Measurements from ENCODE around the gene COA3. TPM values are rescaled to one million over a fixed set of nuclear protein-coding genes. Genes with fewer than 3 reads are reported as not detected.

COA3 gene
- polyA plus RNA-seq, 1 of the 3 experiments (the other 2 are of a cell fraction), result 103 TPM

DNA sequence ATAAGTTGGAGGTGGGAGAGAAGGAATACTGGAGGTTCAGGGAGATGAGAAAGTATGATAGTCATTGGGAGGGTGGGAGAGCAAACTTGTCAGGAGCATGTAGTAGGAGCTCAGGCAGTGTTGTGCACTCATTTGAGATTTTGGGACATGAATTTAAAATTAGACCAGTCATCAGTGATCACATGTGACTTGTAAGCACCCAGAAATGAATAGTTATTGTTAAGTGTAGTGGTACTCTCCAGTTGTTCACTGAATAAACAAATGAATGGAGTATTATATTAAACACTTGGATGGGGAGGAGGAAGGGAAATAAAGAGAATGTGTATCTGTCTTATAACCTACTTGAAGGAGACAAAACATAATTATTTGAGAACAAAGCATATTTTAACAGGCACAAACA lies 32.5 kb upstream of the COA3 start:
- Histone ChIP-seq H3K36me3 (replicated peaks in 1 of 2; ENCODE audit: control insufficient read depth in 1 of 2, insufficient read depth in 2 of 2, low read length in 1 of 2) (peaks cover 5 to 11% of the 10 kb centered on the region in 2 experiments), H3K9ac (no peak overlapping the region), H3K4me3 (ENCODE audit: low read depth in 2 of 2, low read length in 1 of 2) (no peak overlapping the region), H3K9me2 (no peaks in the 10 kb centered on the region), H3K79me2 (ENCODE audit: insufficient read depth) (peaks cover 39% of the 10 kb centered on the region), H4K20me1 (ENCODE audit: insufficient read depth) (no peaks in the 10 kb centered on the region), H2AFZ (ENCODE audit: low read depth) (no peak overlapping the region), H3K4me1 (ENCODE audit: control insufficient read depth in 1 of 2, insufficient read depth in 2 of 2, low read depth in 1 of 2, low read length in 1 of 2) (peaks cover 4 to 9% of the 10 kb centered on the region in 2 experiments; a peak in 3 of 4 replicates), H3K9me3 (no peaks in the 10 kb centered on the region), H3K4me2 (no peak overlapping the region), H3F3A (replicated peaks; ENCODE audit: insufficient read depth) (peaks cover 4% of the 10 kb centered on the region), H3K27ac (ENCODE audit: low read depth in 2 of 2, low read length in 1 of 2) (no peak overlapping the region), H3K27me3 (ENCODE audit: insufficient read depth) (no peaks in the 10 kb centered on the region)
- POLR2A ChIA-PET, result no interaction called here
- TF ChIP-seq JUND (IDR thresholded peaks at IDR 0.05) (no peak), GATA2 (CRISPR knock-in tag; IDR thresholded peaks at IDR 0.05) (no peak), TEAD4 (IDR thresholded peaks at IDR 0.05; ENCODE audit: borderline replicate concordance, insufficient read depth) (no peak), RXRA (IDR thresholded peaks at IDR 0.05; ENCODE audit: borderline replicate concordance, low read depth) (no peak), FOSL2 (IDR thresholded peaks at IDR 0.05; ENCODE audit: borderline replicate concordance, low read depth) (no peak), MEF2A (IDR thresholded peaks at IDR 0.05; ENCODE audit: borderline replicate concordance, low read depth) (no peak), RCOR1 (IDR thresholded peaks at IDR 0.05; ENCODE audit: low read length) (no peak), TAF1 (IDR thresholded peaks at IDR 0.05; ENCODE audit: borderline replicate concordance, low read depth, low read length) (no peak), YY1 (IDR thresholded peaks at IDR 0.05; ENCODE audit: low read depth) (no peak), SMC3 (IDR thresholded peaks at IDR 0.05; ENCODE audit: low read depth, low read length) (no peak), RAD21 (IDR thresholded peaks at IDR 0.05; ENCODE audit: low read length) (no peak), EZH2phosphoT487 (IDR thresholded peaks at IDR 0.05; ENCODE audit: borderline replicate concordance, low read depth) (no peak), POLR2AphosphoS5 (IDR thresholded peaks at IDR 0.05; ENCODE audit: low read depth, low read length) (no peak)
- TF ChIP-seq, protein P1, sequence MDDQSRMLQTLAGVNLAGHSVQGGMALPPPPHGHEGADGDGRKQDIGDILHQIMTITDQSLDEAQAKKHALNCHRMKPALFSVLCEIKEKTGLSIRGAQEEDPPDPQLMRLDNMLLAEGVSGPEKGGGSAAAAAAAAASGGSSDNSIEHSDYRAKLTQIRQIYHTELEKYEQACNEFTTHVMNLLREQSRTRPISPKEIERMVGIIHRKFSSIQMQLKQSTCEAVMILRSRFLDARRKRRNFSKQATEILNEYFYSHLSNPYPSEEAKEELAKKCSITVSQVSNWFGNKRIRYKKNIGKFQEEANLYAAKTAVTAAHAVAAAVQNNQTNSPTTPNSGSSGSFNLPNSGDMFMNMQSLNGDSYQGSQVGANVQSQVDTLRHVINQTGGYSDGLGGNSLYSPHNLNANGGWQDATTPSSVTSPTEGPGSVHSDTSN (IDR thresholded peaks at IDR 0.05), result no peak
- TF ChIP-seq, protein P2, sequence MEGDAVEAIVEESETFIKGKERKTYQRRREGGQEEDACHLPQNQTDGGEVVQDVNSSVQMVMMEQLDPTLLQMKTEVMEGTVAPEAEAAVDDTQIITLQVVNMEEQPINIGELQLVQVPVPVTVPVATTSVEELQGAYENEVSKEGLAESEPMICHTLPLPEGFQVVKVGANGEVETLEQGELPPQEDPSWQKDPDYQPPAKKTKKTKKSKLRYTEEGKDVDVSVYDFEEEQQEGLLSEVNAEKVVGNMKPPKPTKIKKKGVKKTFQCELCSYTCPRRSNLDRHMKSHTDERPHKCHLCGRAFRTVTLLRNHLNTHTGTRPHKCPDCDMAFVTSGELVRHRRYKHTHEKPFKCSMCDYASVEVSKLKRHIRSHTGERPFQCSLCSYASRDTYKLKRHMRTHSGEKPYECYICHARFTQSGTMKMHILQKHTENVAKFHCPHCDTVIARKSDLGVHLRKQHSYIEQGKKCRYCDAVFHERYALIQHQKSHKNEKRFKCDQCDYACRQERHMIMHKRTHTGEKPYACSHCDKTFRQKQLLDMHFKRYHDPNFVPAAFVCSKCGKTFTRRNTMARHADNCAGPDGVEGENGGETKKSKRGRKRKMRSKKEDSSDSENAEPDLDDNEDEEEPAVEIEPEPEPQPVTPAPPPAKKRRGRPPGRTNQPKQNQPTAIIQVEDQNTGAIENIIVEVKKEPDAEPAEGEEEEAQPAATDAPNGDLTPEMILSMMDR (IDR thresholded peaks at IDR 0.05), result no peak
- TF ChIP-seq, protein P3, sequence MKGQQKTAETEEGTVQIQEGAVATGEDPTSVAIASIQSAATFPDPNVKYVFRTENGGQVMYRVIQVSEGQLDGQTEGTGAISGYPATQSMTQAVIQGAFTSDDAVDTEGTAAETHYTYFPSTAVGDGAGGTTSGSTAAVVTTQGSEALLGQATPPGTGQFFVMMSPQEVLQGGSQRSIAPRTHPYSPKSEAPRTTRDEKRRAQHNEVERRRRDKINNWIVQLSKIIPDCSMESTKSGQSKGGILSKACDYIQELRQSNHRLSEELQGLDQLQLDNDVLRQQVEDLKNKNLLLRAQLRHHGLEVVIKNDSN (IDR thresholded peaks at IDR 0.05; ENCODE audit: borderline replicate concordance, low read depth), result no peak
- TF ChIP-seq, protein P4, sequence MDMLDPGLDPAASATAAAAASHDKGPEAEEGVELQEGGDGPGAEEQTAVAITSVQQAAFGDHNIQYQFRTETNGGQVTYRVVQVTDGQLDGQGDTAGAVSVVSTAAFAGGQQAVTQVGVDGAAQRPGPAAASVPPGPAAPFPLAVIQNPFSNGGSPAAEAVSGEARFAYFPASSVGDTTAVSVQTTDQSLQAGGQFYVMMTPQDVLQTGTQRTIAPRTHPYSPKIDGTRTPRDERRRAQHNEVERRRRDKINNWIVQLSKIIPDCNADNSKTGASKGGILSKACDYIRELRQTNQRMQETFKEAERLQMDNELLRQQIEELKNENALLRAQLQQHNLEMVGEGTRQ (IDR thresholded peaks at IDR 0.05; ENCODE audit: borderline replicate concordance, low read depth, low read length), result no peak
- TF ChIP-seq, protein P5, sequence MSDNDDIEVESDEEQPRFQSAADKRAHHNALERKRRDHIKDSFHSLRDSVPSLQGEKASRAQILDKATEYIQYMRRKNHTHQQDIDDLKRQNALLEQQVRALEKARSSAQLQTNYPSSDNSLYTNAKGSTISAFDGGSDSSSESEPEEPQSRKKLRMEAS (IDR thresholded peaks at IDR 0.05; ENCODE audit: low read depth), result no peak
- CTCF ChIA-PET, result interaction anchor here (0.8 to 1.4 kb wide), 3 partner anchors 11 to 167 kb away, joined by 3 to 4 read pairs (median 4); partner anchors contain the start of genes AOC2 and RPL27
- DNase-seq, result no peak

Data from SK-N-SH (cell line).